Parathyroid adenoma (tissue), 2 donors: ENCODE data around the gene PXDN.

Source experiments
- H2AFZ ChIP-seq: fragments of 300-600 bp; sonication (generic); one replicate; pipeline ENCODE4 v1.7.0; 2017; ENCODE audit warnings: antibody characterized with exemption, mild to moderate bottlenecking
- H3K27ac ChIP-seq: fragments of 300-600 bp; sonication (generic); one replicate; pipeline ENCODE4 v1.7.0; 2017
- H3K27me3 ChIP-seq: fragments of 300-600 bp; sonication (generic); one replicate; pipeline ENCODE4 v1.7.0; 2017; ENCODE audit warnings: low read length; ENCODE audit not compliant: control insufficient read depth, insufficient read depth
- H3K36me3 ChIP-seq: fragments of 300-600 bp; sonication (generic); one replicate; pipeline ENCODE4 v1.7.0; 2017; ENCODE audit warnings: low read length; ENCODE audit not compliant: control insufficient read depth, insufficient read depth
- H3K4me1 ChIP-seq: fragments of 300-600 bp; sonication (generic); one replicate; pipeline ENCODE4 v1.7.0; 2017; ENCODE audit warnings: control low read depth
- H3K4me2 ChIP-seq: fragments of 300-600 bp; sonication (generic); one replicate; pipeline ENCODE4 v1.7.0; 2017; ENCODE audit warnings: low read length
- H3K4me3 ChIP-seq: fragments of 300-600 bp; sonication (generic); one replicate; pipeline ENCODE4 v1.7.0; 2017; ENCODE audit warnings: low read depth, low read length
- H3K79me2 ChIP-seq: fragments of 300-600 bp; sonication (generic); one replicate; pipeline ENCODE4 v1.7.0; 2017; ENCODE audit warnings: control low read depth
- H3K9ac ChIP-seq: fragments of 300-600 bp; sonication (generic); one replicate; pipeline ENCODE4 v1.7.0; 2017; ENCODE audit warnings: mild to moderate bottlenecking
- H3K9me3 ChIP-seq: fragments of 300-600 bp; sonication (generic); one replicate; pipeline ENCODE4 v1.7.0; 2017; ENCODE audit warnings: low read length; ENCODE audit not compliant: control insufficient read depth
- TF ChIP-seq, protein P1 (sequence below): fragments of 300-600 bp; sonication (generic); IDR thresholded peaks from one replicate; pipeline ENCODE4 v1.7.0; 2017; ENCODE audit warnings: antibody characterized with exemption, mild to moderate bottlenecking
- donor health status: primary hyperparathyroidism.

Gene PXDN

GRCh38 chr2:1787755-1788477, 43.6 kb upstream of the PXDN start:
- Histone ChIP-seq H3K9me3 (no peaks in the 10 kb centered on the region), H3K27me3 (no peaks in the 10 kb centered on the region), H3K27ac (peak overlapping the region; percentile 94), H3K4me1 (peaks cover 25% of the 10 kb centered on the region), H2AFZ (peak overlapping the region; percentile 87), H3K9ac (no peak overlapping the region), H3K36me3 (no peaks in the 10 kb centered on the region), H3K4me2 (peak overlapping the region; percentile 10), H3K79me2 (no peaks in the 10 kb centered on the region), H3K4me3 (no peak overlapping the region)
- TF ChIP-seq, protein P1, sequence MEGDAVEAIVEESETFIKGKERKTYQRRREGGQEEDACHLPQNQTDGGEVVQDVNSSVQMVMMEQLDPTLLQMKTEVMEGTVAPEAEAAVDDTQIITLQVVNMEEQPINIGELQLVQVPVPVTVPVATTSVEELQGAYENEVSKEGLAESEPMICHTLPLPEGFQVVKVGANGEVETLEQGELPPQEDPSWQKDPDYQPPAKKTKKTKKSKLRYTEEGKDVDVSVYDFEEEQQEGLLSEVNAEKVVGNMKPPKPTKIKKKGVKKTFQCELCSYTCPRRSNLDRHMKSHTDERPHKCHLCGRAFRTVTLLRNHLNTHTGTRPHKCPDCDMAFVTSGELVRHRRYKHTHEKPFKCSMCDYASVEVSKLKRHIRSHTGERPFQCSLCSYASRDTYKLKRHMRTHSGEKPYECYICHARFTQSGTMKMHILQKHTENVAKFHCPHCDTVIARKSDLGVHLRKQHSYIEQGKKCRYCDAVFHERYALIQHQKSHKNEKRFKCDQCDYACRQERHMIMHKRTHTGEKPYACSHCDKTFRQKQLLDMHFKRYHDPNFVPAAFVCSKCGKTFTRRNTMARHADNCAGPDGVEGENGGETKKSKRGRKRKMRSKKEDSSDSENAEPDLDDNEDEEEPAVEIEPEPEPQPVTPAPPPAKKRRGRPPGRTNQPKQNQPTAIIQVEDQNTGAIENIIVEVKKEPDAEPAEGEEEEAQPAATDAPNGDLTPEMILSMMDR = no peak

GRCh38 chr2:1784986-1785617, 40.8 kb upstream of the PXDN start:
- Histone ChIP-seq H3K9ac (no peak overlapping the region), H3K4me1 (peaks cover 18% of the 10 kb centered on the region), H3K4me2 (no peak overlapping the region), H3K27ac (no peak overlapping the region), H3K9me3 (no peaks in the 10 kb centered on the region), H3K27me3 (no peaks in the 10 kb centered on the region), H3K4me3 (no peak overlapping the region), H2AFZ (no peak overlapping the region), H3K79me2 (no peaks in the 10 kb centered on the region), H3K36me3 (no peaks in the 10 kb centered on the region)
- TF ChIP-seq, protein P1 = no peak

GRCh38 chr2:1784087-1784486, 39.8 kb upstream of the PXDN start:
- Histone ChIP-seq H3K4me3 (no peak overlapping the region), H3K79me2 (no peaks in the 10 kb centered on the region), H3K27me3 (no peaks in the 10 kb centered on the region), H3K36me3 (no peaks in the 10 kb centered on the region), H2AFZ (no peak overlapping the region), H3K27ac (no peak overlapping the region), H3K4me1 (peaks cover 18% of the 10 kb centered on the region), H3K9ac (no peak overlapping the region), H3K9me3 (no peaks in the 10 kb centered on the region), H3K4me2 (no peak overlapping the region)
- TF ChIP-seq, protein P1 = no peak

DNA sequence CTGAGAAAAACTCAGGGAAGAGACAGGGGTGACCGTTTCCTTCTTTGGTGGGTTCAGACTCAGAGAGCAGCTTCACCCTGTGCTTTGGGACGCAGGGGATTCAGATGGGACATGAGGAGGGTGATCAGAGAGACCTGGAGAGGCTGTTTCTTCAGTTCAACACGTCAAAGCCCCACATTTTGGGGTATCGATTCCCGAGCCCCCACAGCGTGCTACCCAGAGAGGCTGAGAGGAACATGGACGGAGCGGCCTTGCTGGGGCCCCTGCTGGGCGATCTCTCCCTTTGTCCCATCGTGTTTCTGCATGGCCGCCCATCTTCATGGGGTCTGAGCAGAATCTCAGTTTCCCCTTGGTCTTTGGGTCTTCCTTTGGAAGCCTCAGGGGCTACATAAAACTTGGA, 38.2 kb upstream of the PXDN start:
- TF ChIP-seq, protein P1 = no peak
- H3K4me1 ChIP-seq = peaks cover 4% of the 10 kb centered on the region
- no peak overlapping the region for H3K4me3 ChIP-seq
- H3K27ac ChIP-seq = no peak overlapping the region
- no peaks in the 10 kb centered on the region for H3K79me2 ChIP-seq
- H3K9ac ChIP-seq = no peak overlapping the region
- H3K4me2 ChIP-seq = no peak overlapping the region
- H3K9me3 ChIP-seq = no peaks in the 10 kb centered on the region
- no peak overlapping the region for H2AFZ ChIP-seq
- H3K27me3 ChIP-seq = no peaks in the 10 kb centered on the region
- H3K36me3 ChIP-seq = no peaks in the 10 kb centered on the region
